ENCODE results near the gene USP16.

DNA sequence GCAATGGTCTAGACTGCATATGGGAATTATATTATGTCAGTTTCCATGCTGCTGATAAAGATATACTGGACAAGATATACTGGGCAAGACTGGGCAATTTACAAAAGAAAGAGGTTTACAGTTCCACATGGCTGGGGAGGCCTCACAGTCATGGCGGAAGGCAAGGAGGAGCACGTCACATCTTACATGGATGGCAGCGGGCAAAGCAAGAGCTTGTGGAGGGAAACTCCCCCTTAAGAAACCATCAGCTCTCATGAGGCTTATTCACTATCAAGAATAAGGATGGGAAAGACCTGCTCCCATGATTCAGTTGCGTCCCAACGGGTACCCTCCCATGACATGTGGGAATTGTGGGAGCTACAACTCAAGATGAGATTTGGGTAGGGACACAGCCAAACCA lies 27.8 kb downstream of the USP16 start:
- TF ChIP-seq GATA3 (IDR thresholded peaks at IDR 0.05; ENCODE audit: low read depth, low read length), result no peak
- no peak for TF ChIP-seq GATA2 (IDR thresholded peaks at IDR 0.05; ENCODE audit: low read depth, low read length)

Measured in SH-SY5Y (cell line).